Measurements from ENCODE around the gene AHNAK2.

Gene AHNAK2

GRCh38 chr14:105023791-105024480 is 45.8 kb upstream of the AHNAK2 start:
- Histone ChIP-seq H3K27me3 (no peaks in the 10 kb centered on the region), H3K27ac (no peak overlapping the region), H3K4me1 (ENCODE audit: control insufficient read depth in 1 of 2, insufficient read depth in 1 of 2, low read depth in 1 of 2, low read length in 1 of 2) (peaks cover 22 to 23% of the 10 kb centered on the region in 2 experiments), H3K4me3 (ENCODE audit: low read depth in 1 of 2, low read length in 1 of 2) (no peak overlapping the region), H3K36me3 (no peaks in the 10 kb centered on the region), H3K9me3 (no peaks in the 10 kb centered on the region)
- TF ChIP-seq CTCF (IDR thresholded peaks at IDR 0.05) = no peak

GRCh38 chr14:105023144-105023543 is 45.0 kb upstream of the AHNAK2 start:
- Histone ChIP-seq H3K27ac (no peak overlapping the region), H3K4me1 (ENCODE audit: control insufficient read depth in 1 of 2, insufficient read depth in 1 of 2, low read depth in 1 of 2, low read length in 1 of 2) (peaks cover 23 to 24% of the 10 kb centered on the region in 2 experiments)

GRCh38 chr14:105022276-105022670 is 44.1 kb upstream of the AHNAK2 start:
- Histone ChIP-seq H3K27me3 (no peaks in the 10 kb centered on the region), H3K4me3 (ENCODE audit: low read depth in 1 of 2, low read length in 1 of 2) (no peak overlapping the region), H3K36me3 (no peaks in the 10 kb centered on the region), H3K4me1 (ENCODE audit: control insufficient read depth in 1 of 2, insufficient read depth in 1 of 2, low read depth in 1 of 2, low read length in 1 of 2) (peaks cover 23 to 24% of the 10 kb centered on the region in 2 experiments), H3K9me3 (no peaks in the 10 kb centered on the region), H3K27ac (no peak overlapping the region)
- TF ChIP-seq CTCF (IDR thresholded peaks at IDR 0.05) = no peak

More at GRCh38 chr14:105023144-105023543, 45.0 kb upstream of the AHNAK2 start:
- Histone ChIP-seq H3K9me3 (no peaks in the 10 kb centered on the region), H3K36me3 (no peaks in the 10 kb centered on the region), H3K27me3 (no peaks in the 10 kb centered on the region), H3K4me3 (ENCODE audit: low read depth in 1 of 2, low read length in 1 of 2) (no peak overlapping the region)
- TF ChIP-seq CTCF (IDR thresholded peaks at IDR 0.05) = no peak

- Histone ChIP-seq H3K27me3 (no peaks in the 10 kb centered on the region), H3K4me3 (ENCODE audit: low read depth in 1 of 2, low read length in 1 of 2) (peak overlapping the region; percentile 63 to 73), H3K27ac (peak overlapping the region; percentile 78), H3K9me3 (no peaks in the 10 kb centered on the region), H3K36me3 (no peaks in the 10 kb centered on the region), H3K4me1 (ENCODE audit: control insufficient read depth in 1 of 2, insufficient read depth in 1 of 2, low read depth in 1 of 2, low read length in 1 of 2) (peaks cover 23 to 24% of the 10 kb centered on the region in 2 experiments)
- no peak for TF ChIP-seq CTCF (IDR thresholded peaks at IDR 0.05)
Measured at GRCh38 chr14:105021656-105022275, 43.6 kb upstream of the AHNAK2 start.

GRCh38 chr14:105020815-105021655 is 42.9 kb upstream of the AHNAK2 start, which contains the start of gene CDCA4:
Gene CDCA4 (minus strand): TSS chr14:105021083. CDS start chr14:105011929, 9,154 bp downstream.
- H3K9me3 ChIP-seq = no peaks in the 10 kb centered on the region
- H3K36me3 ChIP-seq = no peaks in the 10 kb centered on the region
- H3K4me3 ChIP-seq (ENCODE audit: low read depth in 1 of 2, low read length in 1 of 2) = peak within 1 kb of the TSS; percentile 77
- no peaks in the 10 kb centered on the region for H3K27me3 ChIP-seq
- peak within 1 kb of the TSS; percentile 78 for H3K27ac ChIP-seq
- peaks cover 23 to 24% of the 10 kb centered on the region in 2 experiments for H3K4me1 ChIP-seq (ENCODE audit: control insufficient read depth in 1 of 2, insufficient read depth in 1 of 2, low read depth in 1 of 2, low read length in 1 of 2)
- TF ChIP-seq CTCF (IDR thresholded peaks at IDR 0.05) = peak; percentile 55
